Glutamatergic neuron (in vitro differentiated cells): ENCODE results near the gene SNX8. TPM values are rescaled to one million over a fixed set of nuclear protein-coding genes. Genes with fewer than 3 reads are reported as not detected.

Experiments
- DNase-seq: peaks from one replicate; pipeline ENCODE4 v3.0.0; 2022
- H3K27ac Mint-ChIP-seq: one replicate; pipeline ENCODE4 v1.8.0; 2020; ENCODE audit warnings: mild to moderate bottlenecking, mixed read lengths, inconsistent platforms; ENCODE audit not compliant: unreplicated experiment
- H3K27me3 Mint-ChIP-seq: one replicate; pipeline ENCODE4 v1.8.0; 2020; ENCODE audit warnings: mild to moderate bottlenecking, moderate library complexity, mixed read lengths, inconsistent platforms; ENCODE audit not compliant: unreplicated experiment
- H3K36me3 Mint-ChIP-seq: one replicate; pipeline ENCODE4 v1.8.0; 2020; ENCODE audit warnings: mild to moderate bottlenecking, mixed read lengths, inconsistent platforms; ENCODE audit not compliant: unreplicated experiment
- H3K4me1 Mint-ChIP-seq: one replicate; pipeline ENCODE4 v1.8.0; 2020; ENCODE audit warnings: mild to moderate bottlenecking, low read depth, mixed read lengths, inconsistent platforms; ENCODE audit not compliant: unreplicated experiment
- H3K4me3 Mint-ChIP-seq: one replicate; pipeline ENCODE4 v1.8.0; 2020; ENCODE audit warnings: mild to moderate bottlenecking, mixed read lengths, inconsistent platforms; ENCODE audit not compliant: unreplicated experiment
- H3K9me3 Mint-ChIP-seq: one replicate; pipeline ENCODE4 v1.8.0; 2020; ENCODE audit warnings: mild to moderate bottlenecking, moderate library complexity, mixed read lengths, inconsistent platforms; ENCODE audit not compliant: unreplicated experiment
- total RNA-seq: library from RNA; stranded (reverse); fragmentation: NEBNext Ultra II Directional; extraction: Animal tissue kit (Norgen Biotek cat#: 25700); gene quantifications from one replicate; pipeline ENCODE4 v1.2.1, GENCODE V29; 2021; ENCODE audit not compliant: unreplicated experiment
- TF ChIP-seq, protein P1 (sequence below): fragments of 200-600 bp; sonication (generic); IDR thresholded peaks from one replicate; pipeline ENCODE4 v1.5.0; 2021; ENCODE audit not compliant: partially characterized antibody, unreplicated experiment

SNX8 gene
- total RNA-seq, 1 donor from 2014 or later, result 22.2 TPM

DNA sequence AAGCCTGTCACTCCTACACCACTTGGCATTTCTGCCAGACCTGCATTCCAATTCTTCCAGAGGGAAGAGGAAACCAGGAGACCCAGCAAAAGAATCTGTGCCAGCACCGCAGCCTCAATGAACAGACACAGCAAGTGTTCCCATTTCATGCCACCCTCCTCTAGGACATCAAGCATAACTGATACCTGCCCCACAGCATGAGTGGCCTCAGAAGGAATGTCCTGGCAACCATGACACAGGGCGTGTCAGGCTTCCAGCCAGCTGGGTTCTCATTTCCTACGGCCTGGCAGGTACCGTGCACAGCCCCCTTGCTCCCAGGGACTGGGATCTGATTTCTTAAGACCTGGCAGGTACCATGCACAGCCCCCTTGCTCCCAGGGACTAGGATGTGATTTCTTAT lies 89.3 kb downstream of the SNX8 start:
- H3K27me3 Mint-ChIP-seq, result peaks cover 11% of the 10 kb centered on the region
- peaks cover 4% of the 10 kb centered on the region for H3K36me3 Mint-ChIP-seq
- no peak overlapping the region for H3K27ac Mint-ChIP-seq
- TF ChIP-seq, protein P1, sequence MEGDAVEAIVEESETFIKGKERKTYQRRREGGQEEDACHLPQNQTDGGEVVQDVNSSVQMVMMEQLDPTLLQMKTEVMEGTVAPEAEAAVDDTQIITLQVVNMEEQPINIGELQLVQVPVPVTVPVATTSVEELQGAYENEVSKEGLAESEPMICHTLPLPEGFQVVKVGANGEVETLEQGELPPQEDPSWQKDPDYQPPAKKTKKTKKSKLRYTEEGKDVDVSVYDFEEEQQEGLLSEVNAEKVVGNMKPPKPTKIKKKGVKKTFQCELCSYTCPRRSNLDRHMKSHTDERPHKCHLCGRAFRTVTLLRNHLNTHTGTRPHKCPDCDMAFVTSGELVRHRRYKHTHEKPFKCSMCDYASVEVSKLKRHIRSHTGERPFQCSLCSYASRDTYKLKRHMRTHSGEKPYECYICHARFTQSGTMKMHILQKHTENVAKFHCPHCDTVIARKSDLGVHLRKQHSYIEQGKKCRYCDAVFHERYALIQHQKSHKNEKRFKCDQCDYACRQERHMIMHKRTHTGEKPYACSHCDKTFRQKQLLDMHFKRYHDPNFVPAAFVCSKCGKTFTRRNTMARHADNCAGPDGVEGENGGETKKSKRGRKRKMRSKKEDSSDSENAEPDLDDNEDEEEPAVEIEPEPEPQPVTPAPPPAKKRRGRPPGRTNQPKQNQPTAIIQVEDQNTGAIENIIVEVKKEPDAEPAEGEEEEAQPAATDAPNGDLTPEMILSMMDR, result no peak
- no peak for DNase-seq
- H3K4me3 Mint-ChIP-seq, result no peak overlapping the region
- peaks cover 3% of the 10 kb centered on the region for H3K4me1 Mint-ChIP-seq
- peaks cover 5% of the 10 kb centered on the region for H3K9me3 Mint-ChIP-seq

DNA sequence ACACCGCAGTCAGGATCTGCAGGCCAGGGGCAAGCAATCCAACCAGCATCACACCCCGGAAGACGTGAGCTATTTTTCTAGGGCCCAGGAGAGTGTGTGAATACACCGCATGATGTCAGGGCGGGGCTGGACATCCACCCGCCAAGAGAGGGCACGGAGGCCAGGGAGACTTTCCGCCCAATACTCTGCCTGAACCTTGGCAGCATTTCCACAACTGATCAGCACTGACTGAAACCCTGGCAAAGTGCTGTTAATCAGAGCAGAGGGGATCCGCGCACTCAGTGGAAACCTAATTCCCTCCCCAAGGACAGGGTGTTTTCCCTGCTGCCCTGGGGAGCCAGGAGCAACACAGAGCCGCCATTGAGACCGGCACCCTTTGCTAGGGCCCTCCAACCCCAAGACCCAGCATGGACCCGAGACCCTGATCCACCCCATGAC lies 89.7 kb downstream of the SNX8 start:
- peaks cover 5% of the 10 kb centered on the region for H3K9me3 Mint-ChIP-seq
- DNase-seq, result no peak
- H3K4me3 Mint-ChIP-seq, result no peak overlapping the region
- TF ChIP-seq, protein P1, result no peak
- peaks cover 1% of the 10 kb centered on the region for H3K36me3 Mint-ChIP-seq
- H3K27me3 Mint-ChIP-seq, result peaks cover 11% of the 10 kb centered on the region
- H3K27ac Mint-ChIP-seq, result no peak overlapping the region
- H3K4me1 Mint-ChIP-seq, result peaks cover under 1% of the 10 kb centered on the region

DNA sequence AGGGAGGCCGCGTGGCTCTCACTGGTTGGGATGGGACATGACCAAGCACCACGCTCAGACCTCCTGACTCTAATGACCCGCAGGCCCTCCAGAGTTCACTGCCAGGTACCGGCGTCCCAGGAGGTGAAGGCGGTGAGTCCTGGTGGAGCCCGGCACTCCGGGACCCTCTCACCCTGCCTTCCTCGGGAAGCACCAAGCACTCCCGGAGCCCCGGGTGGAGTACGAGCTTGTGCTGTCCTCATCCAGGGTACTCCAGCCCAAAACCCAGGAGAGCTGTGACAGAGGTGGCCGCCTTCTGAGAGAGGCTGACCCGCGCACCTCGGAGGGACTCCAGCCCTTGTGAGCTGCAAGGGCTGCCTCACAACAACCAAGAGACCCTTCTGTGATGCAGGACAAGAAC lies 90.9 kb downstream of the SNX8 start:
- Mint-ChIP-seq H3K4me3 (no peak overlapping the region), H3K36me3 (no peaks in the 10 kb centered on the region), H3K27me3 (peaks cover 11% of the 10 kb centered on the region), H3K4me1 (no peaks in the 10 kb centered on the region), H3K9me3 (peaks cover 2% of the 10 kb centered on the region), H3K27ac (no peak overlapping the region)
- no peak for DNase-seq
- TF ChIP-seq, protein P1, result no peak

DNA sequence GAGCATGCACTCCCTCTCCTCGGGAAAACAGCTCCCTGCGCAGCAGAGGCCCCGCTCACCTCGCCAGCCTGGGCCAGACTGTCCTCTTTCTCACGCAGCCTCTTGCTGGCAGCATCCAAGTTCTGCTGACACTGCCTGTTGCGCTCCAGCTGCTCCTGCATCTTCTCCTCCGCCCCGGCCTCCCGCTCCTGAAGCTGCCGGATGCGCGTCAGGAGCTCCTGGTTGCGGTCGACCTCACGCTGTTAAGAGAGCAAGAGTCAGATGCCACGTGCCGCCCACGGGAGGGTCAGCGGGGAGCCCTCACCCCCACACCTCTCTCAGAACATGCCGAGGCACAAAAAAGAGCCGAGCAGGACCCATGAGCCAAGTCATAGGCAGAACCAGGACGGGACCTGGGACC lies 91.7 kb downstream of the SNX8 start:
- no peak for DNase-seq
- Mint-ChIP-seq H3K9me3 (peaks cover 2% of the 10 kb centered on the region), H3K4me1 (no peaks in the 10 kb centered on the region), H3K4me3 (no peak overlapping the region), H3K27me3 (peaks cover 11% of the 10 kb centered on the region), H3K36me3 (no peaks in the 10 kb centered on the region), H3K27ac (no peak overlapping the region)
- TF ChIP-seq, protein P1, result no peak

DNA sequence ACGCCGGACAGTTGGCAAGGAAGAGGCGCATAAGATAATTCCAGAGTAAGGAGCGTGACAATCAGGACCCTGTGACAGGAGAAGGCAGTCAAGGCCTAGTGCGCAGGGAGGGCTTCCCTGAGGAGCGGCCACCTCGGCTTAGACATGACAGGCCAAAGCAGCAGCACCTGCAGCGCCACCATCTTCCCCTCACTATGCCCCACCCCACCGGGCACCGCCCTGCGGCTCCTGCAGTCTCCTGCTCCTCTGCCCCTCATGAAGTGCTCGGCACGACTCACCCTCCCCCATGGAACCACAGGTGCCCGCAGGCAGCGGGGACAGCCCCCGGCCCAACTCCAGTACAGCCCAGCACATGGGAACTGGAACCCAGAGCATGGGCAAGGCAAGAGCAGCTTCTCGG lies 93.3 kb downstream of the SNX8 start:
- Mint-ChIP-seq H3K27me3 (peaks cover 10% of the 10 kb centered on the region), H3K27ac (no peak overlapping the region), H3K4me3 (no peak overlapping the region), H3K36me3 (no peaks in the 10 kb centered on the region), H3K4me1 (no peaks in the 10 kb centered on the region), H3K9me3 (peaks cover 2% of the 10 kb centered on the region)
- DNase-seq, result no peak
- TF ChIP-seq, protein P1, result no peak
